HepG2 (cell line): ENCODE data around the gene SMIM34.
"Not testable (repeated sequence)": the region's sequence is repeated elsewhere in the genome, so short reads cannot be mapped to it uniquely, and the experiment has no call there.

Source experiments
- CTCF ChIP-seq: sonication (generic); formaldehyde crosslinking; IDR thresholded peaks from 2 replicates; pipeline ENCODE4 v1.5.0; 2020; ENCODE audit warnings: mild to moderate bottlenecking, missing genetic modification reagents, moderate library complexity
- NFRKB ChIP-seq: fragments of 450-650 bp; IDR thresholded peaks from 2 replicates; pipeline ENCODE4 v1.6.1; 2017
- TOE1 ChIP-seq: sonication (generic); formaldehyde crosslinking; IDR thresholded peaks from 2 replicates; pipeline ENCODE4 v1.4.0; 2020; ENCODE audit warnings: mild to moderate bottlenecking, missing genetic modification reagents
- ZNF367 ChIP-seq: sonication (generic); formaldehyde crosslinking; IDR thresholded peaks from 2 replicates; pipeline ENCODE4 v1.4.0; 2020; ENCODE audit warnings: missing genetic modification reagents, borderline replicate concordance
- ZNF558 ChIP-seq: sonication (generic); formaldehyde crosslinking; IDR thresholded peaks from 2 replicates; pipeline ENCODE4 v1.9.0; 2022; ENCODE audit warnings: mild to moderate bottlenecking, missing genetic modification reagents, borderline replicate concordance

- not testable (repeated sequence) for TF ChIP-seq ZNF558 (CRISPR knock-in tag); CTCF (CRISPR knock-in tag); TOE1 (CRISPR knock-in tag); NFRKB; ZNF367 (CRISPR knock-in tag)
Observed at GRCh38 chr21:34400522-34400921, 23.2 kb downstream of the SMIM34 start.
